Neuron (in vitro differentiated cells): Measurements from ENCODE around the gene PSMB9.
"Not testable (repeated sequence)": the region's sequence is repeated elsewhere in the genome, so short reads cannot be mapped to it uniquely, and the experiment has no call there.

Source experiments
- H2AFZ ChIP-seq: one replicate; pipeline ENCODE4 v1.6.1; 2013; ENCODE audit warnings: low read depth, mild to moderate bottlenecking, inconsistent platforms, low read length, moderate library complexity
- H3K27me3 ChIP-seq: one replicate; pipeline ENCODE4 v1.6.1; 2013; ENCODE audit warnings: low read length; ENCODE audit not compliant: insufficient read depth
- H3K36me3 ChIP-seq: one replicate; pipeline ENCODE4 v1.6.1; 2013; ENCODE audit warnings: low read length; ENCODE audit not compliant: insufficient read depth
- H3K4me1 ChIP-seq: one replicate; pipeline ENCODE4 v1.6.1; 2013; ENCODE audit warnings: low read length; ENCODE audit not compliant: insufficient read depth
- H3K4me3 ChIP-seq: 2 replicates; pipeline ENCODE4 v1.5.1; 2013; ENCODE audit warnings: mild to moderate bottlenecking, low read length, moderate library complexity
- H3K9me3 ChIP-seq: one replicate; pipeline ENCODE4 v1.6.1; 2013; ENCODE audit warnings: low read length

Gene PSMB9

DNA sequence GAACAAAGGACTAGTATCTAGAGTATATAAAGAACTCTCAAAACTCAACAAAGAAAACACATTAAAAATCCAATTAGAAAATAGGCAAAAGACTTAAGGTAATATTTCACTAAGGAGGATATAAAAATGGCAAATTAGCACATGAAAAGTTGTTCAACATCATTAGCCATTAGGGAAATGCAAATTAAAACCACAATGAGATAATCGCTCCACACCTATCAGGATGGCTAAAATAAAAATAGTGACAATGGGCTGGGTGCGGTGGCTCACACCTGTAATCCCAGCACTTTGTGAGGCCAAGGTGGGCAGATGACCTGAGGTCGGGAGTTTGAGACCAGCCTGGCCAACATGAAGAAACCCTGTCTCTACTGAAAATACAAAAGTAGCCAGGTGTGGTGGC lies 27.0 kb downstream of the PSMB9 start:
- peaks cover 24% of the 10 kb centered on the region for H3K27me3 ChIP-seq
- H3K4me1 ChIP-seq, H2AFZ ChIP-seq, H3K9me3 ChIP-seq, H3K36me3 ChIP-seq, H3K4me3 ChIP-seq: not testable (repeated sequence)

DNA sequence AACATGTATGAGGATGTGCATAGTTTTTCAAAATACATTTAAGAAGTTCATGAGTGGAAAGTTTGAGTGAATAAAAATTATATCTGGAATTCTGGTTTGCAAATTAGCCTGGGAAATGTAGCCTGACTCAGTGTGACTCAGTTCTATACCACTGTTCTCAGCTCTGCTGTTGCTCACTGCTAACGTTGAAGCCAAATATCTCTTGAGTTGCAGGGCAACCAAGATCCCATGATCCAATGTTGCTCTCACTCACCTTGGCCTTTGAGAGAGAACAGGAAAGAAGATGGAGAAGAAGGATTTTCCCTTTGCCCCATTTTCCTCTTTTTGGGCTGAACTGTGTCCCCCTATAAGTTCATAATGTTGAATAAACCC lies 28.9 kb downstream of the PSMB9 start:
- Histone ChIP-seq H3K9me3 (no peaks in the 10 kb centered on the region), H3K4me3 (no peak overlapping the region), H3K36me3 (no peaks in the 10 kb centered on the region), H3K4me1 (no peaks in the 10 kb centered on the region), H3K27me3 (peaks cover 25% of the 10 kb centered on the region), H2AFZ (no peak overlapping the region)

DNA sequence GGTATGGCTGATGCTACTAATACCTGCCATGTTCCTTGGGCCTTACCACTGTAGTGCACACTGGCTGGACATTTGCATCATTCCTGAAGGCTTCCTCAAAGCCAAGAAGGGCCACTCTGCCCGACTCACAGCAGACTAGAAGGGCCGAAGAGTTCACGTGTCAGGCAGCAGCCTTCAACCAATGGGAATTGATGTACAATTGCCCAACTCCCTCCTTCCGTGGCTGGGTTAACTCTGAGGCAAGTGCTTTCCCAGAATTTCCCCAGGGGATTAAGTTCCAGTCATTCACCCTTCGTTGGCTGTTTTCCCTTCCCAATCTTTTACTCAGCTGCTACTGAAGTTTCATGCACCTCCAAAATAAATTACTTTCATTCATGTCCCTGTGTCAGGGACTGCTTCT lies 29.8 kb downstream of the PSMB9 start:
- H3K9me3 ChIP-seq: no peaks in the 10 kb centered on the region
- no peaks in the 10 kb centered on the region for H3K36me3 ChIP-seq
- H3K4me3 ChIP-seq: no peak overlapping the region
- peaks cover 25% of the 10 kb centered on the region for H3K27me3 ChIP-seq
- no peak overlapping the region for H2AFZ ChIP-seq
- no peaks in the 10 kb centered on the region for H3K4me1 ChIP-seq

DNA sequence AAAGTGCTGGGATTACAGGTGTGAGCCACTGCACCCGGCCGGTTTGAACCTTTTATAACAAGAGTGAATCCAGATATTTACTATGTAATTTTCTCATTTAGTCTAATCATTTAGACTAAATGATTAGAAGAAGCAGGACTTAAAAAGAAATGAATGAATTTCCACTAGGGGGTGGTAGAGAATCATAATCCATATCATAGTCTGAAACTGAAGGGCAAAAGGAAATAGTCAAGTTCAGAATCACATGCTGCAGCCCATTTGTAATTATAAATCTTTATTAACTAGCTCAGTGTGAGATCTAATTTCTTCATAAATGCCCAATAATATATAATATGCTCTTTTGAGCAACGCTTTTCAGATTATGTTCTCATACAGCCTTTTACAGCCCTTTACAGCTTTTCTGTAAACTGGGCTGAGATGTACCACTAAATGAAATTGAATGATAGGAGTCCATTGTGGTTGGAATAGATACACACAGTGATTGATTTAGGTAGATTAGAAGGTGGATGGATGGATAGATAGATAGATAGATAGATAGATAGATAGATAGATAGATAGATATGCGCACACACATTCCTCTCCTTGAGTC lies 31.8 kb downstream of the PSMB9 start:
- H3K4me1 ChIP-seq: no peaks in the 10 kb centered on the region
- H2AFZ ChIP-seq: no peak overlapping the region
- no peaks in the 10 kb centered on the region for H3K36me3 ChIP-seq
- no peaks in the 10 kb centered on the region for H3K9me3 ChIP-seq
- H3K4me3 ChIP-seq: no peak overlapping the region
- H3K27me3 ChIP-seq: peaks cover 19% of the 10 kb centered on the region

DNA sequence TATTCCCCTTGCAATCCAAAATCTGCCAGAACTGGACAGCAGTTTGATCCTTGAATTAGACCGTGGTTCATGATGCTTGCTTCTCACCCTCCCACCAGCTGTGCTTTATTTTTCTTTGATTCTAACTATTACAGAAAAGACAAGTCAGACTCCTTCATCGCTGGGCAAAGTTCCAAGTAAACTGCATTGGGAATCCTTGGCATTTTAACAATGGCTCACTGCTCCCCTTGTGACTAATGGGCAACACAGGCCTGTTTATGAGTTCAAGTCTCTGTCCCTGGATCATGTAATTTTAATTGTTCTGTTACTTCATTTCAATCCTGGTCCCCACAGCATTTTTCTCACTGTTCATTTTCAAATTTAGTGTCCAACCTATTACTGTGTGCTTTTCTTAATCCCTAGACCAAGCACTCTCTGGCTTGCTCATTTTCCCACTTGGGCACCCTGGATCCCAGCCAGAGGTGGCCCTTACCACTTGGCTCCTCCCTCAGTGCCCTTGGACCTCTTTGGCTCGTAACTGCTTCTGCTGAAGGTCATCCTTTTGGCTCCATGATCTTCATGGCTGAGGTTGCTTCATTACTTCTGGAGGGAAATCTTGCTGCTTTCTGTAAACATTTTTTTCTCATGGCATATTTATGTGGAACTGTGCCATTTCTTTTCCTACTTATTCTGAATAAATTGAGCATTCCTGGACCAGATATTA lies 32.8 kb downstream of the PSMB9 start:
- no peaks in the 10 kb centered on the region for H3K36me3 ChIP-seq
- peaks cover 19% of the 10 kb centered on the region for H3K27me3 ChIP-seq
- H3K4me1 ChIP-seq: no peaks in the 10 kb centered on the region
- no peak overlapping the region for H2AFZ ChIP-seq
- no peaks in the 10 kb centered on the region for H3K9me3 ChIP-seq
- no peak overlapping the region for H3K4me3 ChIP-seq

DNA sequence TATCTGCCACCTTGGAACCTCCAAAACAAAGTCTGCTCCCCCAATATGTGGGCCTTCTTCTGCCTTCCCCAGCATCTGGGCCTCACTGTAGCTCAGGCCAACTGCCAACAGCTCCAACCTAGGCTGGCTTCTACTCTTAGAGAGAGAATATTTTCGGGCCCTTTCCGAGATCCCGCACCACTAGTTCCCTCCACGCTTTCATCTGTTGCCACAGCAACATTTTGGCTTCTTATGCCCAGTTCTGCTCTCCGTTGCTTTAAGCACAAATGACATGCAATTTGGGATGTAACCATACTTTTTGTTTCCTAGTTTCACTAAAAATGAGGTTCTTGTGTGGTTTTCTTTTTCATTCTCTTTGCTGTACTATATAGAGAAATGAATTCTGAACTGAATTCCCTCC lies 33.6 kb downstream of the PSMB9 start:
- Histone ChIP-seq H3K9me3 (no peaks in the 10 kb centered on the region), H2AFZ (no peak overlapping the region), H3K4me1 (no peaks in the 10 kb centered on the region), H3K4me3 (no peak overlapping the region), H3K27me3 (peaks cover 16% of the 10 kb centered on the region), H3K36me3 (no peaks in the 10 kb centered on the region)

DNA sequence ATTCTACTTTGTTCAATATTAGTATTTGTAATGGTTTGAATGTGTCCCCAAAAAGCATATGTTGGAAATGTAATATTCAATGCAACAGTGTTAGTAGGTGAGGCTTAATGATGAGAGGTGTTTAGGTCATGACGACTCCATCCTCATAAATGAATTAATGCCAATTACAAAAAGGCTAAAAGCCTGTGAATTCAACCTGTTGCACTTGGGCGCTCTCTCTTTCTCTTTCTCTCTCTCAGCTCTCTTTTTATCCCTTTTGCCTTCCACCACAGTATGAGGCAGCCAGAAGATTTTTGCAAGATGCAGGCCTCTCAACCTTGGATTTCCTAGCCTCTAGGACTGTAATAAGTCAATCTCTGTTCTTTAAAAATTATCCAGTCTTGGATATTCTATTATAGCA lies 34.6 kb downstream of the PSMB9 start:
- Histone ChIP-seq H3K36me3 (no peaks in the 10 kb centered on the region), H3K27me3 (peaks cover 11% of the 10 kb centered on the region), H3K4me1 (no peaks in the 10 kb centered on the region)

DNA sequence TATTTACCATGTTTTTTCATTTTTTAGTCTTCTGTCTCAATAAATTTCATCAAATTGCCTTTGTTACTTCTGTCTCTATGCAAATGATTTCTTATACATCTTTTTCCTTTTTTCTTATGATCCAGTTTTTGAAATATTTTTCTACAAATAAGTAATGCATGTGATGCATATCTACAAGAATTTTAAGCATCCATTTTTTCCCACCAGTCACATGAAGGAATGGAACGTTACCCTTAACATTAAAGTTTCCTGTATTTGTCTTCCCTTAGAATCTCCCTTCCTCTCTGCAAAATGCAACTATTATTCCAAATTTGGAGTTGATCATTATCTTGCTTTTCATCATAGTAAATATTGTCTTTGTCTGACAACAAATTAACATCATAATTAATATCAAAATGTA lies 35.5 kb downstream of the PSMB9 start:
- Histone ChIP-seq H3K9me3 (no peaks in the 10 kb centered on the region), H3K36me3 (no peaks in the 10 kb centered on the region), H3K27me3 (peaks cover 6% of the 10 kb centered on the region), H3K4me1 (no peaks in the 10 kb centered on the region), H2AFZ (no peak overlapping the region), H3K4me3 (no peak overlapping the region)

More for the DNA sequence above, 34.6 kb downstream of the PSMB9 start:
- no peaks in the 10 kb centered on the region for H3K9me3 ChIP-seq
- no peak overlapping the region for H3K4me3 ChIP-seq
- no peak overlapping the region for H2AFZ ChIP-seq

DNA sequence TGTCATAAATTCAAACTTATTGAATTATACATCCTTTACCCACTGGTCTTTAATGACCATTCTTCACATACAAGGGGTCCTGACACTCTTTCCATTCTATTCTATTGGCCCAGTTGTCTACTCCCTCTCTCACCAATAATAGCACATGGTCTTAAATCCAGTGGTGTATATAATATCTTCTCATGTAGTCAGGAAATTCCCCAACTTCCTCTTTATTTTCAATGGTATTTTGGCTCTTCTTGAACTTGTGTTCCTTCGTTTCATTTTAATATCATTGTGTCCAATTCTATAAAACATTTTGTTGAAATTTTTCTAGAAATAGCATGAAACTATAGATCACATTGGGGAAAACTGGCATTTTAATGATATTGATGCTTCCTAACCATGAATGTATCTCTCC lies 36.8 kb downstream of the PSMB9 start:
- no peak overlapping the region for H3K4me3 ChIP-seq
- H2AFZ ChIP-seq: no peak overlapping the region
- H3K36me3 ChIP-seq: no peaks in the 10 kb centered on the region
- peaks cover 6% of the 10 kb centered on the region for H3K27me3 ChIP-seq
- no peaks in the 10 kb centered on the region for H3K9me3 ChIP-seq
- H3K4me1 ChIP-seq: peaks cover 6% of the 10 kb centered on the region

DNA sequence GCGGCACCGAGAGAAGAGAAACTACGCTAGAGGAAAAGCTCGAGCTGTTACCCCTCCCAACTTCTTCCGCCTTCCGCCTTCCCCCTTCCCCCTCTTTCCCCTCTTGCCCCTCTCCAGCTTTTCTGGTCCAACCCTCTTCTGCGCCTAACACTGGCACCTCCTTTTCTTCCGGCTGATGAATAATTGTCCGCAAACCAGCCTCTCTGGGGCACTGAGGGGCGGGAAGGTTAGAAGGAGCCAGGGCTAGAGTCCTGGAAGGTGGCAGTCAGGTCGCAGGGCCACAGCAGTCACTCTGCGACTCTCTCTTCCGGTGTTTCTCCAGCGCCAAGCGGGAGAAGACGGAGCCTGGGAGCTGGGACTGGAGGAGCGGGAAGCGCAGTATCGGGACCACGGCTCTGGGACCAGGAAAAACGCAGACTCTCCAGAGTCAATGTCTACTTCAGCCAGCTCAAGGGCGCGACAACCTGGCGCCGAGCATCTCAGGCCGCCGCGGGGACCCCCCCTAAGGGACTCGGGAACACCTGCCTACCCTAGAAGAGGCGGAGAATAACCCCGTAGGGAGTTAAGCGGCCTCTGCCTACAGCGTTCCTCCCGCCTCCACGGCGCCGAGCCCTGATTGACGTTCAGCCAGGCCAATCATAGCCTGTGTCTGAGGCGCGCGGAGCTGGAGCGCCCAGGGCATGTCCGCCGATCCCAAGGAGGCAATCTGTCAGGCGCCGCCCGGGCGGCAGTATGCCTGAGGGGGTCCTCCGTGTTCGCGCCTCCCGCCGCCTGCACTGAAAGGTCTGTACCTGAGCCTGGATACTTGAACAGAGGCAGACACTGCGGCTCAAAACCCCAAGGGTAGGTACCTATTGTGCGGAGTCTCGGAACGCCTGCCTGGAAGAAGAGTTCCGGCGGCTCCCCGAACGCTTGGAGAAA lies 40.4 kb downstream of the PSMB9 start:
- H3K27me3 ChIP-seq: no peaks in the 10 kb centered on the region
- H3K9me3 ChIP-seq: no peaks in the 10 kb centered on the region
- no peaks in the 10 kb centered on the region for H3K36me3 ChIP-seq
- H3K4me1 ChIP-seq: peaks cover 9% of the 10 kb centered on the region
- peak overlapping the region; percentile 84 for H3K4me3 ChIP-seq
- H2AFZ ChIP-seq: peak overlapping the region; percentile 94

DNA sequence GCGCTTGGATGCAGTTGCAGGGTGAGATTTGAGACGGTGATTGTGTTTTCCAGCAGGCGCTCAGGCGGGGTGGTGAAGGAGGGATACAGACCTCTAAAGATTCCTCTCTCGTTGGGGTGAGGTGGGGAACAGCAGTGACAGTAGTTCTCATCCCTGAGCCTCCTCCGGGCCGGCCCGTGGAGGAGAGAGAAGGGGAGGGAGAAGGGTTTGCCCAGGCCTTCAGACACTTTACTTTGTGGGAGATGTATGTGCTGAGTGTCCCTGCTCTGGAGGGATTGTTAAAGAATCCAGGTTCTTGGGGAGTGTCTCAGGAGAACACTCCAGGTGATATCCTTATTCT lies 41.0 kb downstream of the PSMB9 start:
- peak overlapping the region; percentile 84 for H3K4me3 ChIP-seq
- no peaks in the 10 kb centered on the region for H3K27me3 ChIP-seq
- H3K4me1 ChIP-seq: peaks cover 9% of the 10 kb centered on the region
- no peaks in the 10 kb centered on the region for H3K36me3 ChIP-seq
- peak overlapping the region; percentile 94 for H2AFZ ChIP-seq
- H3K9me3 ChIP-seq: no peaks in the 10 kb centered on the region

DNA sequence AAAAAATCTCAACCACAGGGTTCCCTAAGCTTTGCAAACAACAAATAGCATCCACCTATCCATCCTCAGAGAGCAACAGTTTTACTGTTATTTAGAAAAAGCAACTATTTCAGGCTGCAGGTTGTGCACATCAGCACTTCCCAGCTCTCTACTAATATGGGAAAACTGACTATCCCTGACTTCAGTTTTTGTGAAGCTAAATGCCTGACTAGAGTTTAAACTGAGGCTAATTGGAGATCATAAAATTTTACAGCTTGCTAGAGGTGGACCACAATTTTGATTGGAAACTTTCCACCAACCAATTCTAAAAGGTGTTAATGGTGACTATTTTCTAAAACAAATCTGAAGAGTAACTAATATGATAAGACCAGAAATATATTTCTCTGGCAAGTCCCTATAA lies 50.0 kb downstream of the PSMB9 start:
- Histone ChIP-seq H3K27me3 (no peaks in the 10 kb centered on the region), H3K4me3 (no peak overlapping the region), H3K4me1 (no peaks in the 10 kb centered on the region), H3K36me3 (peaks cover 5% of the 10 kb centered on the region), H2AFZ (no peak overlapping the region), H3K9me3 (no peaks in the 10 kb centered on the region)

DNA sequence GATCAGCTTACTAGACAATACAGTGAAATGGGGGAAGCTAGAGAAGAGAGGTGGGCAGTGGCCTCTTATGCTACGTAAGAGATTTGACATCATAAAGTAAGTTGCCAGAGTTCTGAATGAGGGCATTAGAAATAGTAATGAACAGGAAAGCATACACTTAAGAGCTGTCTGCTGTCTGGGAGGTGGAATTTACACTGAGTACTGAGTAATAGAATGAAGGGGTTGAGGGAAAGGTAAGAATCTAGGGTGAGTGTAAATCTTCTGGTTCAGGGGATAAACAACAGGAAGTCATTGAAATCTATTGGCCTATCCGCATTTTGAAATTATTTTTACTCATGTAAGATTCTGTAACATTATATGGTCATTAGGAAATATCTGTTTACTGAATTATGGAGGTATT lies 51.1 kb downstream of the PSMB9 start:
- Histone ChIP-seq H2AFZ (no peak overlapping the region), H3K4me1 (no peaks in the 10 kb centered on the region), H3K27me3 (no peaks in the 10 kb centered on the region), H3K4me3 (no peak overlapping the region), H3K36me3 (peaks cover 5% of the 10 kb centered on the region), H3K9me3 (no peaks in the 10 kb centered on the region)
